Activated T-helper 17 cell treated with anti-CD3 and anti-CD28 coated beads, Interleukin-2, amount 50 U/mL, for 72 hours (primary cell): Measurements from ENCODE around the gene AKR7A3. TPM values are rescaled to one million over a fixed set of nuclear protein-coding genes. Genes with fewer than 3 reads are reported as not detected.

Experiments
- total RNA-seq, 2 donors: library from RNA; stranded (reverse); gene quantifications; one replicate each; pipeline ENCODE4 v1.2.3, GENCODE V29; 2022

The AKR7A3 gene
- total RNA-seq, 2 donors from 2014 or later: 0.71 to 1.6 TPM

Other genes starting within 250 kb of the AKR7A3 start
- gene UBR4, start 78.5 kb downstream of the AKR7A3 start, total RNA-seq: 100 to 1,000 TPM; 145 to 195 TPM
- 10 to 100 TPM; 41.1 to 51.9 TPM for gene EMC1, start 37.2 kb downstream of the AKR7A3 start, total RNA-seq
- gene MRTO4, start 37.0 kb downstream of the AKR7A3 start, total RNA-seq: 100 to 1,000 TPM in 1 of 2 donors, 10 to 100 TPM in 1; 59.3 to 113 TPM
- 10 to 100 TPM; 37.1 to 61.4 TPM for gene AKR7A2, start 23.4 kb upstream of the AKR7A3 start, total RNA-seq
- 1 to 10 TPM; 5.7 to 8.9 TPM for gene SLC66A1, start 23.6 kb upstream of the AKR7A3 start, total RNA-seq
- gene CAPZB, start 196.8 kb upstream of the AKR7A3 start, total RNA-seq: 100 to 1,000 TPM; 291 to 399 TPM